Cardiac muscle cell (in vitro differentiated cells and primary cell): ENCODE measurements around the gene POLR3F. TPM values are rescaled to one million over a fixed set of nuclear protein-coding genes. Genes with fewer than 3 reads are reported as not detected.

Experiments used
- DNase-seq, 2 donors: peaks; one replicate each; pipeline versions ENCODE4 v3.0.0 to v3.0.0-alpha.2; 2010 to 2017; ENCODE audit warnings: low read depth in 1 of 2, low spot score in 1 of 2
- H3K27ac ChIP-seq: fragments of 200-600 bp; sonication (generic); 2 replicates; pipeline ENCODE4 v1.5.1; 2016
- H3K27me3 ChIP-seq: fragments of 200-600 bp; sonication (generic); 2 replicates; pipeline ENCODE4 v1.6.0; 2016; ENCODE audit warnings: control low read depth
- H3K36me3 ChIP-seq: fragments of 200-600 bp; sonication (generic); 2 replicates; pipeline ENCODE4 v1.5.1; 2016; ENCODE audit warnings: control low read depth
- H3K4me1 ChIP-seq: fragments of 200-600 bp; sonication (generic); 2 replicates; pipeline ENCODE4 v1.8.1; 2017; ENCODE audit warnings: low read depth, mild to moderate bottlenecking, mixed run types
- H3K4me3 ChIP-seq: fragments of 200-600 bp; sonication (generic); 2 replicates; pipeline ENCODE4 v1.5.1; 2016; ENCODE audit warnings: mild to moderate bottlenecking
- H3K9me3 ChIP-seq: fragments of 200-600 bp; sonication (generic); 2 replicates; pipeline ENCODE4 v1.5.1; 2017; ENCODE audit warnings: low read depth, mild to moderate bottlenecking, control low read depth
- polyA plus RNA-seq: library from polyadenylated mRNA; unstranded; fragments of >200 nt; fragmentation: Nextera tagmentation; extraction: Ambion mirVana; gene quantifications from 2 replicates; pipeline ENCODE4 v1.2.1, GENCODE V29; 2016
- total RNA-seq: library from RNA; depleted of rRNA; stranded (reverse); fragments of >200 nt; gene quantifications from 2 replicates; pipeline ENCODE4 v1.2.3, GENCODE V29; 2016
- TF ChIP-seq, protein P1 (sequence below): IDR thresholded peaks from 2 replicates; pipeline ENCODE4 v1.5.1; 2012; ENCODE audit warnings: low read depth, mild to moderate bottlenecking, low read length

Gene POLR3F
- total and polyA plus RNA-seq, 2 experiments from 2014 or later, result 9.7 to 14.9 TPM

DNA sequence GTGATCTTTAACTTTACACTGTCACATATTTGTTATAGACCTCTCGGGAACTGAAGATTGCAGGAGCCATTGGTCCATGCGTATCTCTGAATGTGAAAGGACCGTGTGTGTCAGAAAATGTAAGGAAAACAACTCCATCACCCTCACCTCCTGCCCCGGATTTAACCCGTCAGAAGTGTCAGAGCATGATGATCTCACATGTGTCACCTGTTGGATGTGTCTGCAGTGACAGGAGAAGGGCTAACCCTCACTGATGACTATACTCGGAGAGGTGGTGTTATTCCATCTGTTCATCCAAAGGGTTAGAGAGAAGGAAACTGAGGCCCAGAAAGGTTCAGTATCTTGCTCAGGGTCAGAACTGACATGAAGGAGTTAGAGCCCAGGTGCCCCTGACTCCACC, 65.4 kb downstream of the POLR3F start:
- no peak for DNase-seq
- Histone ChIP-seq H3K27me3 (no peaks in the 10 kb centered on the region), H3K27ac (no peak overlapping the region), H3K4me3 (no peak overlapping the region), H3K4me1 (no peaks in the 10 kb centered on the region), H3K36me3 (peaks cover 51% of the 10 kb centered on the region), H3K9me3 (no peaks in the 10 kb centered on the region)
- TF ChIP-seq, protein P1, sequence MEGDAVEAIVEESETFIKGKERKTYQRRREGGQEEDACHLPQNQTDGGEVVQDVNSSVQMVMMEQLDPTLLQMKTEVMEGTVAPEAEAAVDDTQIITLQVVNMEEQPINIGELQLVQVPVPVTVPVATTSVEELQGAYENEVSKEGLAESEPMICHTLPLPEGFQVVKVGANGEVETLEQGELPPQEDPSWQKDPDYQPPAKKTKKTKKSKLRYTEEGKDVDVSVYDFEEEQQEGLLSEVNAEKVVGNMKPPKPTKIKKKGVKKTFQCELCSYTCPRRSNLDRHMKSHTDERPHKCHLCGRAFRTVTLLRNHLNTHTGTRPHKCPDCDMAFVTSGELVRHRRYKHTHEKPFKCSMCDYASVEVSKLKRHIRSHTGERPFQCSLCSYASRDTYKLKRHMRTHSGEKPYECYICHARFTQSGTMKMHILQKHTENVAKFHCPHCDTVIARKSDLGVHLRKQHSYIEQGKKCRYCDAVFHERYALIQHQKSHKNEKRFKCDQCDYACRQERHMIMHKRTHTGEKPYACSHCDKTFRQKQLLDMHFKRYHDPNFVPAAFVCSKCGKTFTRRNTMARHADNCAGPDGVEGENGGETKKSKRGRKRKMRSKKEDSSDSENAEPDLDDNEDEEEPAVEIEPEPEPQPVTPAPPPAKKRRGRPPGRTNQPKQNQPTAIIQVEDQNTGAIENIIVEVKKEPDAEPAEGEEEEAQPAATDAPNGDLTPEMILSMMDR, result no peak

DNA sequence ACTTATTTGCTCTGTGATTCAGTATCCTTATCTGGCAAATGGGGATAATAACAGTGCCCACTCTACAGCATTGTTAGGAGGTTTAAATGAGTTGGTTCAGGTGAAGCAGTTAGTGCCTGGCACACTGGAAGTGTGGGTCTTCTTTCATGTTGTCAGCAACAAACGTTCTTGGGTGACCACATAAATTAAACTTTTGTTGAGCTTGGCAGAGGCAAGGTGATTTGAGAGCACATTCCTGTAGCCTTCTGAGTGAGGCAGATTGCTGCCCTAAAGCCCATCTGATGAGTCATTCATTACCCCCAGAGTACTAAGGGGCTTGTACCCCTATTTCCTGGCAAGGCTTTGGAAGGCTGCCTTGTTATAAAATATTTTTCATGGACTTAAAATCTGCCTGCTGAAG, 66.3 kb downstream of the POLR3F start:
- Histone ChIP-seq H3K27me3 (no peaks in the 10 kb centered on the region), H3K36me3 (peaks cover 47% of the 10 kb centered on the region), H3K9me3 (no peaks in the 10 kb centered on the region), H3K4me1 (no peaks in the 10 kb centered on the region), H3K27ac (no peak overlapping the region), H3K4me3 (no peak overlapping the region)
- DNase-seq, result no peak
- TF ChIP-seq, protein P1, result no peak

DNA sequence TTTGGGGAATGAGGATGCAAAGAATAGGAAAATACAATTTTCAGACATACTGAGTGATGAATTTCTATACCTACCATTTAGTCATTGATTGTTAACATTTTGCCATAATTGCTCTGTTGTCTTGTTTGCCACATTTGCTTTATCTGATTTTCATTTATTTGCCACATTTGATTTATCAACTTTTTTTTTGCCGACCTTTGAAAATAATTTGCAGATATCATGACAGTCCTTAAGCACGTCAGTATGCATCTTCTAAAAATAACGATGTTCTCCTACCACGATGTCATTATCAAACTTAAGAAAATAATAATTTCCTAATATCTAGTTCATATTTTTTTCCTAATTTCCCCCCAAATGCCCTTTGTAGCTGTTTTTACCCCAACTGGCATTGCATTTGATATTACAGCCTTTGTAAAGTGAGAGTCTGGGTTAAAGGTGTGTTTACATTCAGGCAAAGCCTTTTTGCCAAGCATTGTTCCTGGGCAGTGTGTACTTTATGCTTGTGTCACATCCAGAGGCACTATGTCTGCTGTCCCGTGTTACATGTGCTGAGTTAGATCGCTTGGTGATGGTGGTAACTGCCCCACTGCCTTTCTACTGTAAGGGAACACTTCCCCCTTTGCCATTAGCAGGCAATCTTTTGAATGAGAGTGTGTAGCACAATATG, 66.9 kb downstream of the POLR3F start:
- no peaks in the 10 kb centered on the region for H3K9me3 ChIP-seq
- H3K4me3 ChIP-seq, result no peak overlapping the region
- H3K27me3 ChIP-seq, result no peaks in the 10 kb centered on the region
- no peaks in the 10 kb centered on the region for H3K4me1 ChIP-seq
- no peak overlapping the region for H3K27ac ChIP-seq
- TF ChIP-seq, protein P1, result no peak
- peaks cover 47% of the 10 kb centered on the region for H3K36me3 ChIP-seq
- no peak for DNase-seq

Other genes starting within 250 kb of the POLR3F start
- 27.9 and 34.4 TPM in 2 replicates for gene ZNF133, start 178.9 kb upstream of the POLR3F start, total RNA-seq
- 17.5 and 24.1 TPM in 2 replicates for gene ZNF133, start 178.9 kb upstream of the POLR3F start, polyA plus RNA-seq
- 2.1 and 2.5 TPM in 2 replicates for gene DZANK1, start 360 bp upstream of the POLR3F start, total RNA-seq
- gene DZANK1, start 360 bp upstream of the POLR3F start, polyA plus RNA-seq, result 2.4 and 2.7 TPM in 2 replicates
- gene RBBP9, start 29.8 kb downstream of the POLR3F start, total RNA-seq, result 19.2 and 20.4 TPM in 2 replicates
- 9.2 and 9.8 TPM in 2 replicates for gene RBBP9, start 29.8 kb downstream of the POLR3F start, polyA plus RNA-seq
- 22.9 and 26.6 TPM in 2 replicates for gene SEC23B, start 40.5 kb downstream of the POLR3F start, total RNA-seq
- 28.9 and 33.7 TPM in 2 replicates for gene SEC23B, start 40.5 kb downstream of the POLR3F start, polyA plus RNA-seq
- gene SMIM26, start 100.0 kb downstream of the POLR3F start, total RNA-seq, result 152 and 213 TPM in 2 replicates
- gene SMIM26, start 100.0 kb downstream of the POLR3F start, polyA plus RNA-seq, result 158 and 167 TPM in 2 replicates
- gene DTD1, start 120.7 kb downstream of the POLR3F start, total RNA-seq, result 62.8 and 66.4 TPM in 2 replicates
- 59.6 and 71.6 TPM in 2 replicates for gene DTD1, start 120.7 kb downstream of the POLR3F start, polyA plus RNA-seq